Endothelial cell of umbilical vein (primary cell): ENCODE data around the gene IGFBP4. TPM values are rescaled to one million over a fixed set of nuclear protein-coding genes. Genes with fewer than 3 reads are reported as not detected.

Source experiments
- BruUV-seq: library from RNA; stranded (reverse); fragments of 400-500 nt; replicated peaks from 2 replicates; lab custom pipeline; 2021; lab: Mats Ljungman, UMichigan
- CTCF ChIA-PET: fragments of 300-600, 350-600 bp; sonication (Branson Sonifier 250); formaldehyde crosslinking; loops from one replicate; lab custom pipeline; 2021; ENCODE audit warnings: antibody characterized with exemption, inconsistent platforms; lab: Charles Lee
- POLR2A ChIA-PET: fragments of 300-600, 350-600 bp; sonication (Branson Sonifier 250); formaldehyde crosslinking; loops from one replicate; lab custom pipeline; 2021; ENCODE audit warnings: antibody characterized with exemption, inconsistent platforms; lab: Charles Lee
- DNase-seq: peaks from one replicate; pipeline ENCODE4 v3.0.0-alpha.2; 2011; ENCODE audit warnings: low read depth, low spot score
- FAIRE-seq: peaks from 2 replicates; lab custom pipeline; 2011; peaks lifted over from hg19 to GRCh38; lab: Jason Lieb, UNC
- H2AFZ ChIP-seq: 2 replicates; pipeline ENCODE4 v1.6.0; 2012; ENCODE audit warnings: low read depth, low read length, control low read depth, inconsistent platforms
- H3K27ac ChIP-seq: 2 replicates; pipeline ENCODE4 v1.5.1; 2011; ENCODE audit warnings: low read depth, mild to moderate bottlenecking, control low read depth, low read length, moderate library complexity; ENCODE audit not compliant: insufficient read depth
- H3K27me3 ChIP-seq, 2 experiments: 2 replicates each; pipeline versions ENCODE4 v1.6.0 to v1.6.1; 2011; ENCODE audit warnings: low read length in 2 of 2, mixed read lengths in 1 of 2; ENCODE audit not compliant: control insufficient read depth in 2 of 2, insufficient read depth in 2 of 2
- H3K36me3 ChIP-seq, 2 experiments: 2 replicates in 1 of 2; 3 replicates in 1 of 2; pipeline ENCODE4 v1.5.1; 2011; ENCODE audit warnings: low read length in 2 of 2, mild to moderate bottlenecking in 1 of 2, moderate library complexity in 1 of 2; ENCODE audit not compliant: control insufficient read depth in 2 of 2, insufficient read depth in 2 of 2; ENCODE audit errors: extremely low read depth in 1 of 2
- H3K4me1 ChIP-seq: 3 replicates; pipeline ENCODE4 v1.5.1; 2011; ENCODE audit warnings: mild to moderate bottlenecking, low read length; ENCODE audit not compliant: control insufficient read depth, insufficient read depth; ENCODE audit errors: extremely low read depth
- H3K4me2 ChIP-seq: 2 replicates; pipeline ENCODE4 v1.6.1; 2011; ENCODE audit warnings: low read length, control low read depth, mixed read lengths; ENCODE audit not compliant: insufficient read depth
- H3K4me3 ChIP-seq, 3 experiments: fragments of 200-600 bp in 1 of 3; sonication (generic), shearing (Covaris generic) in 1 of 3; replicated peaks in 1 of 3; 2 replicates each; pipeline ENCODE4 v1.5.1; 2011 to 2016; ENCODE audit warnings: control low read depth in 3 of 3, low read length in 3 of 3, mild to moderate bottlenecking in 2 of 3, inconsistent platforms in 1 of 3, low read depth in 1 of 3, moderate library complexity in 1 of 3; ENCODE audit not compliant: insufficient read depth in 1 of 3
- H3K79me2 ChIP-seq: 2 replicates; pipeline ENCODE4 v1.6.0; 2012; ENCODE audit warnings: low read length, inconsistent platforms; ENCODE audit not compliant: control insufficient read depth, insufficient read depth
- H3K9ac ChIP-seq: replicated peaks from 2 replicates; pipeline ENCODE3; 2011; ENCODE audit warnings: low read length, control low read depth; ENCODE audit not compliant: insufficient read depth; ENCODE audit errors: extremely low read depth
- H3K9me1 ChIP-seq: replicated peaks from 3 replicates; pipeline ENCODE4 v1.6.0; 2011; ENCODE audit warnings: mild to moderate bottlenecking, low read length; ENCODE audit not compliant: control insufficient read depth, insufficient read depth; ENCODE audit errors: extremely low read depth
- H3K9me3 ChIP-seq: replicated peaks from 2 replicates; pipeline ENCODE4 v1.5.1; 2012; ENCODE audit warnings: low read length, inconsistent platforms; ENCODE audit not compliant: control insufficient read depth, insufficient read depth
- H4K20me1 ChIP-seq: replicated peaks from 2 replicates; pipeline ENCODE3; 2011; ENCODE audit warnings: mild to moderate bottlenecking, low read length; ENCODE audit not compliant: control insufficient read depth, insufficient read depth; ENCODE audit errors: extremely low read depth
- CTCF ChIP-seq, 2 donors: IDR thresholded peaks; 1 replicate in 1 of 2; 2 replicates in 1 of 2; pipeline ENCODE4 v1.5.1; 2011; ENCODE audit warnings: low read length in 2 of 2, mild to moderate bottlenecking in 2 of 2, moderate library complexity in 2 of 2, control low read depth in 1 of 2, inconsistent platforms in 1 of 2, low read depth in 1 of 2; ENCODE audit not compliant: insufficient read depth in 1 of 2; ENCODE audit errors: extremely low read depth in 1 of 2
- MYC ChIP-seq: IDR thresholded peaks from one replicate; pipeline ENCODE4 v1.6.1; 2011; ENCODE audit warnings: mild to moderate bottlenecking, low read depth, low read length
- POLR2A ChIP-seq: IDR thresholded peaks from 2 replicates; pipeline ENCODE4 v1.6.1; 2012; ENCODE audit warnings: low read depth, mild to moderate bottlenecking, control low read depth, low read length
- POLR2AphosphoS5 ChIP-seq: IDR thresholded peaks from 2 replicates; pipeline ENCODE4 v1.6.1; 2012; ENCODE audit warnings: low read depth, mild to moderate bottlenecking, control low read depth, low read length, moderate library complexity; ENCODE audit not compliant: insufficient read depth
- dilution Hi-C: fragments of 300-500 bp; cut with MboI; formaldehyde crosslinking; loops from one replicate; pipeline ENCODE4 v1.15.0; 2019; ENCODE audit warnings: low sequenced_read_pairs; ENCODE audit not compliant: extremely low pct_ligation_motif_present
- intact Hi-C: fragments of 100-400 bp; cut with micrococcal nuclease; formaldehyde crosslinking; loops from one replicate; pipeline ENCODE4 v1.10.0; 2022
- polyA plus RNA-seq, 4 experiments: library from polyadenylated mRNA; depleted of rRNA in 3 of 4; stranded (reverse) in 3 of 4; unstranded in 1 of 4; fragments of >200 nt; gene quantifications; 2 replicates each; pipeline versions ENCODE4 v1.2.1 to v1.2.3, GENCODE V29; 2011 to 2012; ENCODE audit warnings: missing spikeins in 1 of 4
- total RNA-seq: library from RNA; stranded (reverse); gene quantifications from 2 replicates; pipeline ENCODE4 v1.2.3, GENCODE V29; 2021

IGFBP4 gene
- total and polyA plus RNA-seq, 2 donors (not counting 3 experiments of a cell fraction or from before 2014, with no cell fraction given) = 377 to 618 TPM

DNA sequence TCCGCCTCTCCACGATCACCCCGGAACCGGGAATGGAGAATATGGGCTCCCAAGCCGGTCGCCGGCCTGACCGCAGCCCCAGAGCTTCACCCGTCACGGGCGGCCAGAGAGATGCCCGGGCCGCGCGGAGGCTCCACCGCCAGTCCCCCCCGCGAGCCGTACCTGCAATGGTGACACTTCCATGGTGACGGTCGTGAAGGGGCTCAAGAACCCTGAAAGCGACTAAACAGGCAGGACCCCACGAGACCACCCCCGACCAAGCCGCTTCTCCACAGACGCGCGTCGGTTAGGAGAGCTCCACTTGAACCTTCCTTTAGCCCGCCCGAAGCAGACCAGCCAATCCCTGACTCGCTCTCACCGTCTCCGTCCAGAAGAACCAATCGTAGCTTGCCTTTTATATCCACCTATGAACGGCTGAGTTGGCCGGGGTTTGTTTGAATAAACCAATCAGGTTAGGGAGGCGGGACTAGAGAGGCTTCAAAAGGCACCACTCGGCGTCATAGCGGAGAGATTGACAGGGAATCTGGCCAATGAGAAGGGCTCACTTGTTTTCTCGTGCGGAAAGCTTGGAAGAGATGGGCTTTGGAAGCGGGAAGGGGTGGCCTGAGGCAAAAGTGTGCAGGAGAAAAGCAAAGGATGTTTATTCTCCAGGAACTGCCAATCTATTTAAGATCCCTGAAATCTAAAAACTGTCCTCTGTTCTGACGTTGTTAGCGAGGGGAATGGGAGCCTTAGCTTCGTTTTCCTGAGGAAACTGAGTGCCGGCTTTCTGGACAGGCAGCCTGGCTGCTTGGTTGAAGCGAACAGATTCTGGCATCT is 25.4 kb upstream of the IGFBP4 start, which contains the start of gene TOP2A:
Gene TOP2A (minus strand): TSS at position 288 of the 819 bp plus-strand sequence. CDS start 105 bp downstream, at position 183.
- intact Hi-C loops = loop anchor here (1.0 to 10.0 kb wide), 4 partner anchors 25 to 213 kb away; partner anchors contain the start of gene IGFBP4
- no TSS peak for BruUV-seq
- DNase-seq (peak; percentile 100), FAIRE-seq (peak; percentile 100)
- H3K36me3 ChIP-seq = no peaks in the 10 kb centered on the region
- H3K9me1 ChIP-seq = no peaks in the 10 kb centered on the region
- H3K27me3 ChIP-seq = no peaks in the 10 kb centered on the region
- TF ChIP-seq POLR2AphosphoS5 (peak; percentile 39), POLR2A (peak; percentile 67), CTCF (IDR thresholded peaks at IDR 0.05; ENCODE audit: extremely low read depth in 1 of 2, insufficient read depth in 1 of 2, low read depth in 1 of 2, low read length in 2 of 2) (no peak), MYC (no peak)
- no peaks in the 10 kb centered on the region for H3K9me3 ChIP-seq
- H3K79me2 ChIP-seq = peaks cover 36% of the 10 kb centered on the region
- peaks cover 25% of the 10 kb centered on the region for H3K4me1 ChIP-seq
- CTCF ChIA-PET = interaction anchor here (0.9 to 6.5 kb wide), 18 partner anchors 10 to 219 kb away, joined by 3 to 91 read pairs (median 5); partner anchors contain the start of gene IGFBP4
- H3K4me2 ChIP-seq = peak within 1 kb of the TSS; percentile 93
- H4K20me1 ChIP-seq = no peaks in the 10 kb centered on the region
- H3K4me3 ChIP-seq = peak within 1 kb of the TSS; percentile 72 to 91 (median 73)
- H3K27ac ChIP-seq = peak within 1 kb of the TSS; percentile 6
- dilution Hi-C loops = no loop called here
- POLR2A ChIA-PET = interaction anchor here (0.6 to 1.5 kb wide), 4 partner anchors 26 to 1271 kb away, joined by 3 to 8 read pairs (median 6); partner anchors contain the start of gene IGFBP4
- H2AFZ ChIP-seq = peak within 1 kb of the TSS; percentile 94
- H3K9ac ChIP-seq = peak within 1 kb of the TSS; percentile 62
